IMR-90 (cell line): ENCODE measurements around the gene RAPGEF2. TPM values are rescaled to one million over a fixed set of nuclear protein-coding genes. Genes with fewer than 3 reads are reported as not detected.

ENCODE experiments used
- ATAC-seq: fragments of 200-7000 bp; cut with Tn5 transposase; 2 replicates; pipeline ENCODE4 v1.9.1; 2020; ENCODE audit warnings: low read depth, mild to moderate bottlenecking, moderate library complexity
- BruUV-seq: library from RNA; stranded (reverse); fragments of 400-500 nt; replicated peaks from 2 replicates; lab custom pipeline; 2021; lab: Mats Ljungman, UMichigan
- CTCF ChIA-PET: fragments of 300-600 bp; formaldehyde crosslinking; extraction: SDS; loops from one replicate; lab custom pipeline; 2021; ENCODE audit warnings: antibody characterized with exemption; lab: Yijun Ruan, JAX
- POLR2A ChIA-PET: fragments of 300-600 bp; sonication (Branson Sonifier 250); formaldehyde crosslinking; loops from one replicate; lab custom pipeline; 2022; ENCODE audit warnings: antibody characterized with exemption; ENCODE audit not compliant: unreplicated experiment; lab: Charles Lee
- DNase-seq: peaks from one replicate; pipeline ENCODE4 v3.0.0; 2013
- H2AFZ ChIP-seq: replicated peaks from 2 replicates; pipeline ENCODE3; 2013; ENCODE audit warnings: low read length, mild to moderate bottlenecking; ENCODE audit not compliant: poor library complexity
- H2AK5ac ChIP-seq: 2 replicates; pipeline ENCODE4 v1.6.1; 2013; ENCODE audit warnings: low read depth, low read length, inconsistent platforms
- H2AK9ac ChIP-seq: replicated peaks from 2 replicates; pipeline ENCODE3; 2013; ENCODE audit warnings: mild to moderate bottlenecking, low read depth, low read length, moderate library complexity; ENCODE audit not compliant: poor library complexity
- H2BK120ac ChIP-seq: 2 replicates; pipeline ENCODE4 v1.6.1; 2013; ENCODE audit warnings: low read depth, low read length, inconsistent platforms
- H2BK15ac ChIP-seq: 3 replicates; pipeline ENCODE4 v1.6.1; 2013; ENCODE audit warnings: low read depth, low read length, inconsistent platforms
- H2BK20ac ChIP-seq: 2 replicates; pipeline ENCODE4 v1.6.1; 2013; ENCODE audit warnings: low read depth, mild to moderate bottlenecking, inconsistent platforms, low read length, moderate library complexity
- H2BK5ac ChIP-seq: 2 replicates; pipeline ENCODE4 v1.6.1; 2013; ENCODE audit warnings: mild to moderate bottlenecking, low read depth, low read length, inconsistent platforms; ENCODE audit not compliant: poor library complexity, severe bottlenecking
- H3K14ac ChIP-seq: replicated peaks from 2 replicates; pipeline ENCODE4 v1.6.1; 2013; ENCODE audit warnings: low read depth, low read length, inconsistent platforms
- H3K18ac ChIP-seq: 2 replicates; pipeline ENCODE4 v1.6.1; 2013; ENCODE audit warnings: low read depth, low read length, control low read depth
- H3K23ac ChIP-seq: 2 replicates; pipeline ENCODE4 v1.6.1; 2013; ENCODE audit warnings: low read depth, low read length, inconsistent platforms
- H3K27ac ChIP-seq: 2 replicates; pipeline ENCODE4 v1.5.1; 2013; ENCODE audit warnings: mild to moderate bottlenecking, control low read depth, low read length; ENCODE audit not compliant: insufficient read depth
- H3K27me3 ChIP-seq: 2 replicates; pipeline ENCODE4 v1.6.1; 2013; ENCODE audit warnings: low read length; ENCODE audit not compliant: control insufficient read depth, insufficient read depth
- H3K36me3 ChIP-seq: 2 replicates; pipeline ENCODE4 v1.6.1; 2013; ENCODE audit warnings: low read length, mixed read lengths; ENCODE audit not compliant: control insufficient read depth, insufficient read depth
- H3K4ac ChIP-seq: 2 replicates; pipeline ENCODE4 v1.6.1; 2013; ENCODE audit warnings: low read depth, low read length, inconsistent platforms
- H3K4me1 ChIP-seq: 2 replicates; pipeline ENCODE4 v1.6.1; 2013; ENCODE audit warnings: low read length, mixed read lengths; ENCODE audit not compliant: control insufficient read depth, insufficient read depth
- H3K4me2 ChIP-seq: 2 replicates; pipeline ENCODE4 v1.6.1; 2013; ENCODE audit warnings: low read depth, mild to moderate bottlenecking, control low read depth, low read length, moderate library complexity
- H3K4me3 ChIP-seq: 2 replicates; pipeline ENCODE4 v1.5.1; 2013; ENCODE audit warnings: low read depth, mild to moderate bottlenecking, control low read depth, low read length, moderate library complexity; ENCODE audit not compliant: insufficient read depth
- H3K56ac ChIP-seq: 2 replicates; pipeline ENCODE4 v1.6.1; 2013; ENCODE audit warnings: low read length, inconsistent platforms; ENCODE audit not compliant: insufficient read depth; ENCODE audit errors: extremely low read depth
- H3K79me1 ChIP-seq, 2 experiments: 2 replicates each; pipeline ENCODE4 v1.6.1; 2013; ENCODE audit warnings: low read length in 2 of 2, inconsistent platforms in 1 of 2, low read depth in 1 of 2
- H3K9ac ChIP-seq: 2 replicates; pipeline ENCODE4 v1.6.1; 2013; ENCODE audit warnings: low read depth, low read length, control low read depth
- H3K9me1 ChIP-seq: 2 replicates; pipeline ENCODE4 v1.6.1; 2013; ENCODE audit warnings: low read length, inconsistent platforms; ENCODE audit not compliant: insufficient read depth
- H3K9me3 ChIP-seq: 2 replicates; pipeline ENCODE4 v1.6.1; 2013; ENCODE audit warnings: low read length; ENCODE audit not compliant: control insufficient read depth, insufficient read depth
- H4K20me1 ChIP-seq: 2 replicates; pipeline ENCODE4 v1.6.1; 2013; ENCODE audit warnings: low read length, inconsistent platforms; ENCODE audit not compliant: insufficient read depth
- H4K5ac ChIP-seq: 2 replicates; pipeline ENCODE4 v1.6.1; 2013; ENCODE audit warnings: mild to moderate bottlenecking, low read depth, low read length, control low read depth
- H4K8ac ChIP-seq, 2 experiments: 2 replicates each; pipeline ENCODE4 v1.6.1; 2013; ENCODE audit warnings: low read depth in 2 of 2, low read length in 2 of 2, control low read depth in 1 of 2, inconsistent platforms in 1 of 2
- H4K91ac ChIP-seq: 2 replicates; pipeline ENCODE4 v1.6.1; 2013; ENCODE audit warnings: low read depth, low read length, inconsistent platforms; ENCODE audit not compliant: insufficient read depth
- BHLHE40 ChIP-seq: fragments of 150-350 bp; IDR thresholded peaks from 2 replicates; pipeline ENCODE4 v1.6.1; 2016; ENCODE audit warnings: mild to moderate bottlenecking, low read depth, low read length
- CEBPB ChIP-seq: IDR thresholded peaks from 2 replicates; pipeline ENCODE4 v1.6.1; 2012; ENCODE audit warnings: low read depth, low read length, improper control_type of control experiment
- FOS ChIP-seq: fragments of 150-350 bp; IDR thresholded peaks from 2 replicates; pipeline ENCODE4 v1.6.1; 2016; ENCODE audit warnings: low read depth, low read length
- MAFK ChIP-seq: IDR thresholded peaks from 2 replicates; pipeline ENCODE4 v1.6.1; 2012; ENCODE audit warnings: low read depth, low read length, improper control_type of control experiment
- MXI1 ChIP-seq: IDR thresholded peaks from 2 replicates; pipeline ENCODE4 v1.6.1; 2012; ENCODE audit warnings: low read depth, mild to moderate bottlenecking, low read length, moderate library complexity, borderline replicate concordance
- RAD21 ChIP-seq: IDR thresholded peaks from 2 replicates; pipeline ENCODE4 v1.6.1; 2012; ENCODE audit warnings: low read length, improper control_type of control experiment
- RFX5 ChIP-seq: IDR thresholded peaks from 2 replicates; pipeline ENCODE4 v1.8.0; 2012; ENCODE audit warnings: low read depth, mild to moderate bottlenecking, low read length, moderate library complexity
- SMC3 ChIP-seq: fragments of 150-350 bp; IDR thresholded peaks from 2 replicates; pipeline ENCODE4 v1.6.1; 2016; ENCODE audit warnings: low read depth, mild to moderate bottlenecking, antibody characterized with exemption, low read length, moderate library complexity
- WGBS, 2 experiments: methylation state at CpG; one replicate each; pipeline versions ENCODE4 v1.1.5 to v1.1.7; 2013; ENCODE audit warnings: missing lambda C conversion rate in 2 of 2; ENCODE audit not compliant: insufficient read length in 1 of 2; ENCODE audit errors: extremely low coverage in 2 of 2; 5-methylcytosine and 5-hydroxymethylcytosine counted together
- dilution Hi-C: fragments of 300-500 bp; cut with HindIII; formaldehyde crosslinking; loops from one replicate; pipeline ENCODE4 v1.14.3; 2018; ENCODE audit warnings: low sequenced_read_pairs; ENCODE audit not compliant: unreplicated experiment
- in situ Hi-C: fragments of 300-500 bp; cut with MboI; formaldehyde crosslinking; loops from 3 replicates; pipeline ENCODE4 v1.14.3; 2019; ENCODE audit warnings: low sequenced_read_pairs, inconsistent platforms, mixed read lengths
- intact Hi-C: fragments of 100-400 bp; cut with micrococcal nuclease; formaldehyde crosslinking; loops from 2 replicates; pipeline ENCODE4 v1.10.0; 2022
- polyA plus RNA-seq, 3 experiments: library from polyadenylated mRNA; depleted of rRNA; stranded (reverse); fragments of >200 nt; gene quantifications; 2 replicates each; pipeline ENCODE4 v1.2.3, GENCODE V29; 2012; ENCODE audit warnings: low replicate concordance in 1 of 3
- total RNA-seq: library from RNA; depleted of rRNA; stranded (reverse); fragments of >200 nt; gene quantifications from 2 replicates; pipeline ENCODE4 v1.2.3, GENCODE V29; 2012
- TF ChIP-seq, protein P1 (sequence below): fragments of 150-350 bp; IDR thresholded peaks from 2 replicates; pipeline ENCODE4 v1.6.1; 2017; ENCODE audit warnings: mild to moderate bottlenecking, antibody characterized with exemption, low read length, low read depth
- TF ChIP-seq, protein P2 (sequence below): conservative IDR thresholded peaks from 2 replicates; pipeline ENCODE4 v1.5.1; 2012; ENCODE audit warnings: mild to moderate bottlenecking, low read depth, low read length, improper control_type of control experiment

RAPGEF2 gene
- total and polyA plus RNA-seq, 2 of the 4 experiments (the other 2 are of a cell fraction): 27.6 to 109 TPM

DNA sequence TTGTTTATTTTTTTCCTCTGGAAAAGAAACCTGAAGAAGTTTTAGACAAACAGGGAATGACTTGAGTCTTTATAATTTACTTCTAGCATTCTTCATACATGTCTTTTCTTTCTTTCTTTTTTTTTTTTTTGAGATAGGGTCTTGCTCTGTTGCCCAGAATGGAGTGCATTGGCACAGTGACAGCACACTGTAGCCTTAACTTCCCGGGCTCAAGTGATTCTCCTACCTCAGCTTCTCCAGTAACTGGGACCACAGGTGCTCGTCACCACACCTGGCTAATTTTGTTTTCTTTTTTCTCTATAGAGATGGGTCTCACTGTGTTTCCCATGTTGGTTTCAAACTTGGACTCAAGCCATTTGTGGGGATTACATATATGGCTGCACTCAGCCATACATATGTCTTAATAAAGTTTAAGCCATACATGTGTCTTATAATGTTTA is 71.8 kb downstream of the RAPGEF2 start:
- Histone ChIP-seq H3K27ac (no peak overlapping the region), H3K79me1 (peaks cover 19 to 54% of the 10 kb centered on the region in 2 experiments; a peak in 3 of 4 replicates), H3K18ac (no peak overlapping the region), H2BK15ac (no peak overlapping the region; the same call in 2 of the 3 replicates), H4K5ac (no peak overlapping the region), H2BK20ac (peak overlapping the region; percentile 6; the same call in 1 of the 2 replicates), H3K9me1 (peaks cover 9% of the 10 kb centered on the region), H4K20me1 (peaks cover 20% of the 10 kb centered on the region), H3K4me1 (peaks cover 15% of the 10 kb centered on the region), H3K9me3 (no peaks in the 10 kb centered on the region), H3K36me3 (no peaks in the 10 kb centered on the region), H2BK5ac (peak overlapping the region; percentile 28), H3K9ac (no peak overlapping the region), H3K4me2 (no peak overlapping the region), H3K56ac (no peak overlapping the region), H2AK5ac (peak overlapping the region; percentile 61; the same call in 1 of the 2 replicates), H3K27me3 (no peaks in the 10 kb centered on the region), H2AFZ (no peak overlapping the region), H4K91ac (no peak overlapping the region), H2BK120ac (peak overlapping the region; percentile 6; the same call in 1 of the 2 replicates), H4K8ac (no peak overlapping the region; a peak in 1 of 4 replicates), H3K4ac (no peak overlapping the region), H3K14ac (no peak overlapping the region), H2AK9ac (no peak overlapping the region), H3K23ac (no peak overlapping the region), H3K4me3 (no peak overlapping the region)
- dilution Hi-C loops: no loop called here
- BruUV-seq: no TSS peak
- intact Hi-C loops: loop anchor here (1.0 to 5.0 kb wide), 7 partner anchors 29 to 442 kb away; partner anchors contain the start of gene RAPGEF2
- in situ Hi-C loops: loop anchor here (5.0 to 25.0 kb wide), 2 partner anchors 312 to 912 kb away; no protein-coding TSS in a partner anchor
- TF ChIP-seq BHLHE40: no peak
- TF ChIP-seq, protein P1, sequence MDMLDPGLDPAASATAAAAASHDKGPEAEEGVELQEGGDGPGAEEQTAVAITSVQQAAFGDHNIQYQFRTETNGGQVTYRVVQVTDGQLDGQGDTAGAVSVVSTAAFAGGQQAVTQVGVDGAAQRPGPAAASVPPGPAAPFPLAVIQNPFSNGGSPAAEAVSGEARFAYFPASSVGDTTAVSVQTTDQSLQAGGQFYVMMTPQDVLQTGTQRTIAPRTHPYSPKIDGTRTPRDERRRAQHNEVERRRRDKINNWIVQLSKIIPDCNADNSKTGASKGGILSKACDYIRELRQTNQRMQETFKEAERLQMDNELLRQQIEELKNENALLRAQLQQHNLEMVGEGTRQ: no peak
- TF ChIP-seq, protein P2, sequence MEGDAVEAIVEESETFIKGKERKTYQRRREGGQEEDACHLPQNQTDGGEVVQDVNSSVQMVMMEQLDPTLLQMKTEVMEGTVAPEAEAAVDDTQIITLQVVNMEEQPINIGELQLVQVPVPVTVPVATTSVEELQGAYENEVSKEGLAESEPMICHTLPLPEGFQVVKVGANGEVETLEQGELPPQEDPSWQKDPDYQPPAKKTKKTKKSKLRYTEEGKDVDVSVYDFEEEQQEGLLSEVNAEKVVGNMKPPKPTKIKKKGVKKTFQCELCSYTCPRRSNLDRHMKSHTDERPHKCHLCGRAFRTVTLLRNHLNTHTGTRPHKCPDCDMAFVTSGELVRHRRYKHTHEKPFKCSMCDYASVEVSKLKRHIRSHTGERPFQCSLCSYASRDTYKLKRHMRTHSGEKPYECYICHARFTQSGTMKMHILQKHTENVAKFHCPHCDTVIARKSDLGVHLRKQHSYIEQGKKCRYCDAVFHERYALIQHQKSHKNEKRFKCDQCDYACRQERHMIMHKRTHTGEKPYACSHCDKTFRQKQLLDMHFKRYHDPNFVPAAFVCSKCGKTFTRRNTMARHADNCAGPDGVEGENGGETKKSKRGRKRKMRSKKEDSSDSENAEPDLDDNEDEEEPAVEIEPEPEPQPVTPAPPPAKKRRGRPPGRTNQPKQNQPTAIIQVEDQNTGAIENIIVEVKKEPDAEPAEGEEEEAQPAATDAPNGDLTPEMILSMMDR: no peak
- no peak for TF ChIP-seq MAFK
- TF ChIP-seq RFX5: no peak
- no peak for TF ChIP-seq MXI1
- TF ChIP-seq FOS: no peak
- TF ChIP-seq RAD21: no peak
- no peak for TF ChIP-seq CEBPB
- TF ChIP-seq SMC3: no peak
- DNase-seq (peak; percentile 12), ATAC-seq (no peak)
- ChIA-PET POLR2A (no interaction called here), CTCF (no interaction called here)
- no CpG with 5 or more reads among the region's 2 CpGs for WGBS, 2 experiments
